Activated CD8-positive, alpha-beta T cell treated with anti-CD3 and anti-CD28 coated beads for 36 hours (primary cell): ENCODE data around the gene BZW1. TPM values are rescaled to one million over a fixed set of nuclear protein-coding genes. Genes with fewer than 3 reads are reported as not detected.

Source experiments
- ATAC-seq: fragments of 200-7000 bp; cut with Tn5 transposase; one replicate; pipeline ENCODE4 v1.10.0; 2021; ENCODE audit warnings: mild to moderate bottlenecking, moderate library complexity
- CTCF ChIA-PET: fragments of 350-600 bp; sonication (Branson Sonifier 250); formaldehyde crosslinking; loops from one replicate; lab custom pipeline; 2021; ENCODE audit warnings: antibody characterized with exemption; lab: Charles Lee
- POLR2A ChIA-PET: fragments of 350-600 bp; sonication (Branson Sonifier 250); formaldehyde crosslinking; loops from one replicate; lab custom pipeline; 2021; ENCODE audit warnings: antibody characterized with exemption; lab: Charles Lee
- DNase-seq: peaks from one replicate; pipeline ENCODE4 v3.0.0-alpha.2; 2020
- H3K27ac Mint-ChIP-seq: one replicate; pipeline ENCODE4 v1.8.0; 2021; ENCODE audit warnings: mild to moderate bottlenecking, mixed read lengths
- H3K27me3 Mint-ChIP-seq: one replicate; pipeline ENCODE4 v1.8.0; 2021; ENCODE audit warnings: mixed read lengths
- H3K36me3 Mint-ChIP-seq: one replicate; pipeline ENCODE4 v1.8.0; 2021; ENCODE audit warnings: low read depth, mixed read lengths
- H3K4me1 Mint-ChIP-seq: one replicate; pipeline ENCODE4 v1.8.0; 2021; ENCODE audit warnings: low read depth, mixed read lengths
- H3K4me3 Mint-ChIP-seq: one replicate; pipeline ENCODE4 v1.8.0; 2021; ENCODE audit warnings: mild to moderate bottlenecking, moderate library complexity, mixed read lengths
- H3K9me3 Mint-ChIP-seq: one replicate; pipeline ENCODE4 v1.8.0; 2021; ENCODE audit warnings: mixed read lengths
- CTCF ChIP-seq: fragments of 200-600 bp; IDR thresholded peaks from one replicate; pipeline ENCODE4 v1.8.0; 2022; ENCODE audit warnings: antibody characterized with exemption, mild to moderate bottlenecking
- intact Hi-C: fragments of 100-400 bp; cut with micrococcal nuclease; formaldehyde crosslinking; loops from one replicate; pipeline ENCODE4 v1.10.0; 2022
- total RNA-seq, 2 experiments: library from RNA; stranded (reverse); gene quantifications; one replicate each; pipeline ENCODE4 v1.2.3, GENCODE V29; 2021

Gene BZW1
- total RNA-seq, 2 experiments from 2014 or later: 423 to 442 TPM

- no peak for TF ChIP-seq CTCF
- Mint-ChIP-seq H3K4me1 (peaks cover 2% of the 10 kb centered on the region), H3K27ac (no peak overlapping the region), H3K36me3 (no peaks in the 10 kb centered on the region), H3K27me3 (no peaks in the 10 kb centered on the region), H3K4me3 (no peak overlapping the region), H3K9me3 (peaks cover 5% of the 10 kb centered on the region)
- DNase-seq (no peak), ATAC-seq (no peak)
- ChIA-PET CTCF (interaction anchor here (0.6 to 0.9 kb wide), 2 partner anchors 69 to 192 kb away, joined by 3 read pairs; no protein-coding TSS in a partner anchor), POLR2A (no interaction called here)
- intact Hi-C loops: no loop called here
Measured at GRCh38 chr2:200774920-200775319, 36.8 kb upstream of the BZW1 start.

- Mint-ChIP-seq H3K4me1 (peaks cover 2% of the 10 kb centered on the region), H3K27me3 (no peaks in the 10 kb centered on the region), H3K36me3 (no peaks in the 10 kb centered on the region), H3K4me3 (no peak overlapping the region), H3K27ac (no peak overlapping the region), H3K9me3 (peaks cover 5% of the 10 kb centered on the region)
- no peak for TF ChIP-seq CTCF
- CTCF ChIA-PET: interaction anchor here (1.2 kb wide), 1 partner anchor 12 kb away, joined by 5 read pairs; no protein-coding TSS in a partner anchor
- intact Hi-C loops: no loop called here
- DNase-seq (no peak), ATAC-seq (no peak)
- POLR2A ChIA-PET: no interaction called here
Measured at GRCh38 chr2:200777275-200777674, 34.4 kb upstream of the BZW1 start.

GRCh38 chr2:200778038-200778437, 33.7 kb upstream of the BZW1 start:
- no peak for ATAC-seq
- Mint-ChIP-seq H3K4me3 (no peak overlapping the region), H3K27me3 (no peaks in the 10 kb centered on the region), H3K36me3 (no peaks in the 10 kb centered on the region), H3K9me3 (peaks cover 2% of the 10 kb centered on the region), H3K4me1 (no peaks in the 10 kb centered on the region), H3K27ac (no peak overlapping the region)
- ChIA-PET POLR2A (no interaction called here), CTCF (interaction anchor here (1.2 kb wide), 1 partner anchor 13 kb away, joined by 5 read pairs; no protein-coding TSS in a partner anchor)
- no peak for DNase-seq
- intact Hi-C loops: no loop called here
- no peak for TF ChIP-seq CTCF

- ATAC-seq: no peak
Measured at GRCh38 chr2:200779214-200779613, 32.5 kb upstream of the BZW1 start.

GRCh38 chr2:200781616-200782015, 30.1 kb upstream of the BZW1 start:
- intact Hi-C loops: no loop called here
- TF ChIP-seq CTCF: no peak
- no peaks in the 10 kb centered on the region for H3K9me3 Mint-ChIP-seq
- CTCF ChIA-PET: no interaction called here
- H3K4me3 Mint-ChIP-seq: no peak overlapping the region
- no peak for DNase-seq
- no peaks in the 10 kb centered on the region for H3K4me1 Mint-ChIP-seq
- POLR2A ChIA-PET: no interaction called here
- H3K27me3 Mint-ChIP-seq: no peaks in the 10 kb centered on the region
- ATAC-seq: no peak
- H3K27ac Mint-ChIP-seq: no peak overlapping the region
- no peaks in the 10 kb centered on the region for H3K36me3 Mint-ChIP-seq

More at GRCh38 chr2:200779214-200779613, 32.5 kb upstream of the BZW1 start:
- H3K4me3 Mint-ChIP-seq: no peak overlapping the region
- no peaks in the 10 kb centered on the region for H3K9me3 Mint-ChIP-seq
- no peaks in the 10 kb centered on the region for H3K4me1 Mint-ChIP-seq
- no peak overlapping the region for H3K27ac Mint-ChIP-seq
- intact Hi-C loops: no loop called here
- ChIA-PET POLR2A (no interaction called here), CTCF (no interaction called here)
- TF ChIP-seq CTCF: no peak
- DNase-seq: no peak
- H3K27me3 Mint-ChIP-seq: no peaks in the 10 kb centered on the region
- no peaks in the 10 kb centered on the region for H3K36me3 Mint-ChIP-seq
